SK-N-MC (cell line): Measurements from ENCODE around the gene TUBGCP3.
"Not testable (repeated sequence)": the region's sequence is repeated elsewhere in the genome, so short reads cannot be mapped to it uniquely, and the experiment has no call there.

Experiments
- EZH2 ChIP-seq: fragments of 200-600 bp; sonication (generic); IDR thresholded peaks from one replicate; pipeline ENCODE4 v1.6.1; 2017; ENCODE audit warnings: antibody characterized with exemption
- FOXP2 ChIP-seq: optimal IDR thresholded peaks from 2 replicates; pipeline ENCODE3; 2011; ENCODE audit warnings: mild to moderate bottlenecking, moderate library complexity; ENCODE audit not compliant: insufficient read depth; ENCODE audit errors: extremely low read length, control extremely low read depth
- POLR2AphosphoS5 ChIP-seq: IDR thresholded peaks from 2 replicates; pipeline ENCODE4 v1.6.1; 2012; ENCODE audit warnings: mild to moderate bottlenecking, low read depth, low read length, borderline replicate concordance

- not testable (repeated sequence) for TF ChIP-seq POLR2AphosphoS5, FOXP2, EZH2
These were observed 99.5 kb downstream of the TUBGCP3 start for GRCh38 chr13:112488343-112489050.
